ENCODE data around the gene C22orf42.
"Not testable (repeated sequence)": the region's sequence is repeated elsewhere in the genome, so short reads cannot be mapped to it uniquely, and the experiment has no call there.

C22orf42 gene

DNA sequence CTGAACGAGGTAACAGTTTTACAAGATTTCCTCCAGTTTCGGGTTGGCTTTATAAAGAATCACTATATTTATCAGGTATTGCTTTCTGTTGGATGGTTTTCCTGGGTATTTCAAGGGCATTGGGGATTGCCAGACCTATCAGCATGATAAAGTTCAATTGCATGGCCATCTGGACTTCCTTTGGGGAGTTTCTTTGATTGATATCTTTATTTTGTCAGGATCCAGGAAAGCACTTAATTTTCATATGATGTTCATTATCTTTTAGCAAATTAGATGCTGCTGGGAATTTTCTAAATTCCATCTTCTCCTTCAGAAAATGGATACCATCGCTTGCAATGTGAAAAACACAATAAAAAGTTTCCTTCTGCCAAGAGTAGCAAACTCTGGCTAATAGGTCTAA is 24.5 kb upstream of the C22orf42 start:
- no peak for DNase-seq

DNA sequence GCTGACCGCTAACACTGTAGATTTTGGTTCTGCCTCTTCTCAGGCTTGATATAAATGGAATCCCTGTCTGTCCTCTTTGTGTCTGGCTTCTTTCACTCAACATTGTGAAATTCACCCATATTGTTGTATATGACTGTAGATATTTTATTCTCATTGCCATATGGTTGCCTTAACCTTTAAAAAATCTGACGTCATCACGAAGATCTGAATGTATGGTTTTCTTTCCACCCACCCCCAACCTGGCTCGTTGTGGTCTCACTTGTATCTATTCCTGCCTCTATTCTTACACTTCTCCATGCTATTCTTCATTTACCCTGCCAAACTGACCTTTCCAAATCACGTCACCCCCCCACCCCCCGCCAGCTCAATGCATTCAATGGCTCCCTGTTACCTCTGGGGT is 21.9 kb upstream of the C22orf42 start:
- DNase-seq, result no peak

DNA sequence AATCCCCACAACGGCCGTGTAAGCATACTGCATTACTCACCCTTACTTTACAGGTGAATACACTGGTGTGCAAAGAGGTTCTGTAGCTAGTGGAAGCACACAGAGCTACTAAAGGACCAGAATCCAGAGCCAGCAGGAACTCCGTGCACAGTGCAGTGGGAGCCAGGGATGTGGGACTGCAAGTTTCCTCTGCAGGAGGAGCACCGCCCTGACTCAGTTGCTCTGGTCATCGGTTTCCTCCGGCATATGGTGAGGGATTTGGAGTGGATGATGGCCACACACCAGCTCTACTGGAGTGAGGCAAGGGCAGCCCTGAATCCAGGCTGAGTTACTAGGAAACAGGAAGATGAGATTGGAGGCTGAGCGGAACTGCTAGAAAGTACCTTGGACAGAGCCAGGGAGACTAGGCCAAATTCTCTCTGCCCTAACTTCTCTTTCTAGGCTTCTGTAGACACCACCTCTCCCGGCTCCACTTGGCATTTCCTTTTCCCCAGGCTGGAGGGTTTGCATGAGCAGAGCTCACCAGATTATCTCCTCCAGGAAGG is 18.2 kb upstream of the C22orf42 start:
- no peak for DNase-seq

DNA sequence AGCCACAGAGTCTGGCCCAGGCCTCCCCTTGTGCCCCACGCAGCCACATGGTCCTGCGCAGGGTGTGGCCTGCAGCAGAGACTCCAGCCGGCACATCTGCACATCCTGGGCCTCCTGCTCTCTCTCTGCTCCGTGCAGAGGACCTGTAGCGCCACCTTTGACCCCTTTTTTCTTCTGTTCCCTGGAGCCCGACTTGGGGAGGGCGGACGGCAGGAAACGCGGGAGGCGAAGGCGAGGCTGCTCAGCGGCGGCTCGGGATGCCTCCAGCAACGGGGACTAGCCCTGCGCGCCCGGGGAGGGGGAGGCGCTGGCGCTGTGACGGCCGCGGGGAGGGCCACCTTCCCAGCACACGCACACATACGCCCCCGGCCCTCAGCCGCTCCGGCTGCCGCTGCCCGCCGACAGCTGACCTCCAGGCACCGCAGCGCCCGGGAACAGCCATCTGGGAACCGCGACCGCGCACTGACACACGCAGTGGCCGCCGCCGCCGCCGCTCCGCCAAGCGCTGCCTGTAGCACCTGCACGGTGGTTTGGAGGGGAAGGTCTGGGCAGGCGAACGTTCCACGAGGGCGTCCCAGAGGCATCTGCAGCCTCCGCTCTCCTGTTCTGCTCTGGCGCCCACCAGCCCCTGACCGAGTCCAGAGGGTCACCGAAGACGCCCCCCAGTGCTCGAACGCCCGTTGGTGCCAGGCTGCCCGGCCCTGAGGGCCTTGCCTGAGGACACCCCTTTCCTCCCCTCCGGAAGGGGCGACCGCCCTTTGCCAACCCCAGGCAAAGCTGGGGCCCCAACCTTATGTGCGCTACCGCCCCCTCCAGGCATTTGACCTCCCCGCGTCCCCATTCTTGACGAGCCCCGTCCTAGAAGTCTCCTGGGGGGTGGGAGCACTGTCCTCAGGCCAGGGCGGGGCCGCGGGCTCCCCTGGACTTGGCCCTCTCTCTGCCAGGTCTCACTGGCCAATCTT is 16.9 kb upstream of the C22orf42 start:
- no peak for DNase-seq

DNA sequence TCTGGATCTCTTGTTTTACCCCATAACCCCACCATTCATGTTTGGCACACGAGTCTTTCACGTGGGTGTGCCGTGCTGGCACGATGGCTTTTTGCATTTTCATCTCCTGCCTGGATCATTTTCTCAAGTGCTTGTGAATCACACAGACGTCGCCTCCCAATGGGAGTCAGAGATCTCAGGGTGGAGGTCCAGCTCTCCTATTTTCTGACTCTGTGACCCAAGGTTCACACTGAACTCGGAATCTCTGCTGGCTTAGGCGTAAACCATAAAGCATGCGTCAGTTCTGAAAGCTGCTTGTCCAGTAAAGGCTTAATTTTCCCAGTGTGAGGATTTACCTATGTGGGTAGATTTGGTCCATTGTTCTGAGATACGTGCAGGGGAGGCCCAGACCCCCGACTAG is 16.0 kb upstream of the C22orf42 start:
- no peak for DNase-seq

DNA sequence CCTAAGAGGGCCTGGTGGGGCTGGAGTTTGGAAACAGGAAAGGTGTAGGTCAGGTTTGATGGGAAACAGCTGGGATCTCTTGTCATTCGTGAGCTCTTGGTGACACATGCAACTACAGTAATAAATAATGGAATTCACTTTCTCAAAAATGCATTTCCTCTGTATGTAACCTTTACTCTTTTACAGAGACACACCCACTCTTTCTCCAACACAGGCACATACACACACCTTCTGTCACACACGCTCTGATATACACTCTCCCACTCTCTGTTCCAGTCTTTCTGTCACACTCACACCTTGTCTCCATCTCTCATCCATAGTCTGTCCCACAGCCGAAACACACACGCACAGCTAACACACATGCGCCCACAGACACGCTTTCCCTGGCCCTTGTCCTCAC is 6.6 kb upstream of the C22orf42 start:
- DNase-seq, result no peak

DNA sequence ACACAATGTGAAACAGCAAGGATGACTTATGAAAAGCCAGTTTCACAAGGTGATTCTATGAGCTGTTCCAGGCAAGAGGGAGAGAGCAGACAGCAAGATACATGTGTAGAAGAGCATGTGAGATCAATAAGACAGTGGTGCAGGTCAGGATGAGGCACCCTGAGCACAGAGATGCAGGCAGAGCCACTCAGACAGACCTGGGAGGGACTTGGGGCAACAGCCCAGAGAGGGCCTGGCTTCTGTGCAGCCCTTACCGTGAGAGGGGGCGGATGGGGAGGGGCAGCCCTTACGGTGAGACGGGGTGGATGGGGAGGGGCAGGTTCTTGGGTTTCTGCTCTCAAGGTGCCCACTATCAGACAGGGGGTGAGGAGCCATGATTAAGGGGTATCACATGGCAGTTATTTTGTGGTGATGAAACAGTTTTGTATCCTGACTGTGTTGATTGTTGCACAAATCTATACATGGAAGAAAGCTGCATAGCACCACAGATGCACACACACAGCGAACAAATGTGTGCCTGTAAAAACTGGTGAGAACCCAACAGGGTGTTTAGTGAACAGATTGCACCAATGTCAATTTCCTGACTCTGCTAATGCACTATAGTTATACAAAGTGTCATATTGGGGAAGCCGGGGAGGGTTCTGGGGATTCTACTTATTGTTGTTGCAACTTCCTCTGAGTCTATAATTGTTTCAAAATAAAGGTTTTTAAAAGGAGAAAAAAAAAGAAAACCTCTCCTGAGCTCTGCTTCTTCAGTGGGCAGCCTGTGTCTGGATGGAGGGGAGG is 5.2 kb upstream of the C22orf42 start:
- no peak for DNase-seq

DNA sequence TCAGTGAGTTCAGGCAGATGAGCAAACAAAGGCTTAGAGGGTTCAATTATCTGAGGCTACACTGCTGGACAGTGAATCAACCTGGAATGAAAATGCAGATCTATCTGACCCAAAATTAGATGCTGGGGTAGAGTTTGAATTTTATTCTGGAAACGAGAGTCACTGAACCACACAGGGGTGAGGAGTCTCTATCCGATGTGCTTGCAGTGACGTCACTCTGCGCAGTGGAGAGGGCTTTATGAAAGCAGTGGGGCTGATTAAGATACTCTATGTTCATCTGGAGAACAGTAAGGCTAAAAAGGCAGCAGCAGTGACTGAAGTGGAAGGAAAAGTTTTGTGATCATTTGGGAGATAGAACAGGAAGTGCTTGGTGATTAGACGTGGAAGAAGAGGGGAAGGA is 1.3 kb upstream of the C22orf42 start:
- not testable (repeated sequence) for DNase-seq

DNA sequence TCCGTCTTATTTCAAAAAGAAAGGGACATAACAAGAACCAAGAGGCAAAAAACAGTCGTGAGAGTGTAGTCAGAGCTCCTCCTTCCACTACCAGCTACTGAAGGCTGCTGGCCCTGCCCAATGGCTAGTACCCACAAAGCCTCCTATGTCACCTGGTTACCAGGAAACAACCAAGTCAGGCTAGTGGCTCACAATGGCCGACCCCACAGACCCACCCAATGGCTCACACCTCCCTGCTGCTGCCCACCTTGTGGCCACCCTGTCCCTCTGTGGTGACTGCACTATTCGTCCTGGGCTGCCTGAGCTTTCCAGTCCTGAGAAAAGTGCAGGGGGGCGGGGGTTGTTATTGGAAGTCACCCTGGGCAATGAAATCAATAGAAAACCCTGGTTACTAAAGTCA is 1.5 kb downstream of the C22orf42 start:
- DNase-seq, result not testable (repeated sequence)

DNA sequence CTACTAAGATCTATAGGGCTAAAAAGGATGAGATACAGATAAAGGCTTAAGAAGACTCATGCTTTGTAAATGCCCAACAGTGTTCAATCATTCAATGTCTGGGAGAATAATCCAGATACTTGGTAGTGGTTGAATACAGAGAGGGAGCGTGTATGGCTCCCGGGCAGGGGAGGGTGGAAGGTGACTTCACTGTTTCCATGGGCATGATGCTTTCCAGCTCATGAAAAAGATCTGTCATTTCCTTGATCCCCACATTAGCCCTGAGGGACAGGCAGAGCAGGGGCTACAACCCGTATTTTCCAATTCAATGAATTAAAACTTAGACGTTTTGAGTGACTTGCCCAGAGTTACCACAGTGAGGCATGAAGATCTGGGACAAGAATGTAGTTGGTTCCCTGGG is 4.4 kb downstream of the C22orf42 start:
- not testable (repeated sequence) for DNase-seq

DNA sequence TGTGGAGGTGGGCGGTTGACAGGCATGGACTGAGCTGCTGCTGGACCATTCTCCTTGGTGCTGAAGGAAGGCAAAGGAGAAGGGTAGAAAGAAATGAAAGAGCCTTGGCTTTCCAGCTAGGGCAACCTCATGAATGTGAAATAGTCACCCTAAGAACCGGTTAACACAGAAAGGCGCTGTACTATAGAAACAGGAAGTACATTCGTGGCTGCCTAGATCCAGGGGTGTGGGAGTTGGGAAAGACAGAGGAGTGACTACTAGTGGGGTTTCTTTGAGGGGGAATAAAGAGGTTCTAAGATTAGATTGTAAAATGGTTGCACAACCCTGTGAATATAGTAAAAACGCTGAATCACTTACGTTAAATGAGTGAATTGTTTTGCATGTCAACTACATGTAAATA is 7.5 kb downstream of the C22orf42 start:
- not testable (repeated sequence) for DNase-seq

DNA sequence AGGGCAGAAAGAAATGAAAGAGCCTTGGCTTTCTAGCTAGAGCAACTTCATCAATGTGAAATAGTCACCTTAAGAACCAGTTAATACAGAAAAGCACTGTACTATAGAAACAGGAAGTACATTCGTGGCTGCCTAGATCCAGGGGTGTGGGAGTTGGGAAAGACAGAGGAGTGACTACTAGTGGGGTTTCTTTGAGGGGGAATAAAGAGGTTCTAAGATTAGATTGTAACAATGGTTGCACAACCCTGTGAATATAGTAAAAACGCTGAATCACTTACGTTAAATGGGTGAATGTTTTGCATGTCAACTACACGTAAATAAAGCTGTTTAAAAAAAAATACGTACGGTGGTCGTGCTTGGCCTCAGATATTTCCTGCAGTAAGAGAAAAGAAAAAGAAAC is 8.5 kb downstream of the C22orf42 start:
- not testable (repeated sequence) for DNase-seq

DNA sequence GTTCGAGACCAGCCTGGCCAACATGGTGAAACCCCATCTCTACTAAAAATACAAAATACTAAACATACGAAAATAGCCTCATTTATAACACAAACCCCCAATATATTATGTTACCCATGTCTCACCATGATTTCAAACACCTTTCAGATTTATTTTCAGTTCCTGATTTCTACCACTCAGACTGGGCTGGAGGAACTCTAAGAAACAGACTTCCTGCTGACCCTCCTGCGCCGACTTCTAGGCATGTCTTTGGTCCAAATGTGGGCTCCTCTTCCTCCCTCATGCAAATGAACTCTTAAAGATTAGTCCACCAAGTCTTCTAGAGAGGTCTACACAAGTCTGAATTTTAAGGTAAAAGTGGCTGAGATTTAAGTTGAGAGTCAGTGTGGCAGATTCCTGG is 10.7 kb downstream of the C22orf42 start:
- not testable (repeated sequence) for DNase-seq

DNA sequence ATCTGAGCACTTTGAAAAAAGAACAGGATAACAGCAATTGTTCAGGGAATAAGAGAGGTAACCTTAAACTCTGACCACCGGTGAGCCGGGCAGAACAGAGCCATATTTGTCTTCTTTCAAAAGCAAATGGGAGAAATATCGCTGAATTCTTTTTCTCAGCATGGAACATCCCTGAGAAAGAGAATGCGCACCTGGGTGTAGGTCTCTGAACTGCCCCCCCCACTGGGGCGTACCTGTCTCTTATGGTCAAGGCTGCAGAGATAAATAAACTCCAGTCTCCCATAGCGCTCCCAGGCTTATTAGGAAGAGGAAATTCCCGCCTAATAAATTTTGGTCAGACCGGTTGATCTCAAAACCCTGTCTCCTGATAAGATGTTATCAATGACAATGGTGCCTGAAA is 12.0 kb downstream of the C22orf42 start:
- not testable (repeated sequence) for DNase-seq

DNA sequence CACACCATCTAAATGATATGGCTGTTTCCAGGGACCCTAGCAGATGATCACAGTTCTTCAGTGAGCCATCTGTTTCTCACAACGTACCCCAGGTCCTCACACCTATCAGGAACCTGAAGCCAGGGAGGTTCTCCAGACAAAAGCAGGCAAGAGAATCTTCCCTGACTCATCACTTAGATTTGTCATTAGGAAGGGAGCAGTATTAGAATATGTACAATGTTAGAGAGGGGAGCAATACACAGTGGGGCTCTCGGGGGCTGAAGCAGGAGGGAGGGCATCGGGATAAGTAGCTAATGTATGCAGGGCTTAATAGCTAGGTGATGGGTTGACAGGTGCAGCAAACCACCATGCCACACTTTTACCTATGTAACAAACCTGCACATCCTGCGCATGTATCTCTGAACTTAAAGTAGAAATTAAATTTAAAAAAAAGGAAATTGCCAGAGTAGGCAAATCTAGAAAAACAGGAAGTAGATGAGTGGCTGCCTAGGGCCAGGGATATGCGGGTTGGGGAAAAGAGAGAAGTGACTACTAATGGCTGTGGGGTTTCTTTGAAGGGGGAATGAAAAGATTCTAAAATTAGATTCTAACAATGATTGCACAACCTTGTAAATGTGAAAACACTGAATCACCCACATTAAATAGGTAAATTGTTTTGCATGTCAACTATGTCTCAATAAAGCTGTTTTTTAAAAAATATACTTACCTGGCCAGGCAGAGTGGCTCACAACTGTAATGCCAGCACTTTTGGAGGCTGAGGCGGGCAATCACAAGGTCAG is 14.4 kb downstream of the C22orf42 start:
- DNase-seq, result no peak

DNA sequence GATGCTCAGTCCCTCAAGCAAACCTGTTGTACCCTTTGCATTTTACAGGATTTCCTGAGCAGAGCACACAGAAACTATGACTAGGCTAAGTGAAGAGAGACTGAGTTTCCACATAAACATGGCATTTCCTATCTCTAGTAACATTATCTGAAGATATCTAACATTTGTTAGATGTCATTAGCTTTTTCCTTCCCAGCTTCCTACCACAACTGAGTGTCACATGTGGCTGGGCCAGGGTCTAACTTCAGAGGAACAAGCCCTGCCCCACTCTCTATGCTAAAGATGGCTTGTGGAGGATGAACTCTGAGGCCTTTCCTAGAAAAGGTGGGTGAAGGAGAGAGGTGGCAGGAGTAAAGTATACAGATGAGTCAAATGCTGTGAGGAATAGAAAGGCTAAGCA is 16.5 kb downstream of the C22orf42 start:
- DNase-seq, result no peak

DNA sequence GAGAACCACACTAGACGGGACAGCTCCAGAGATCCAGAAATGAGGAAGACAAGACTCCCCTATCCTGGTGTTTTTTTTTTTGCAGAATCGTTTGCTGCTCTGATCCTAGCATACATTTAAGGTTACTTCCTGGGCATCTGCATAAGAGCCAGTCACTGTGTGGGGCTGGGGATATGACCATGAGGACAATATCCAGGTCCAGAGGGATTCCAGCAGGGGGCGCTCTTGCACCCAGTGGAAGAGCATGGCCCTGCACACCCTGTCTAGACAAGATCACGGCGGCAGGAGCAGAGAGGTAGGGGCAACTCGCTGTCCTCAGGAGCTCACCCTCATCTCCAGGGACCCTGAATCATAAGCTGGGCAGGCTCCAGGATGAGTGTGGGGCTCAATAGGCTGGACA is 18.4 kb downstream of the C22orf42 start:
- DNase-seq, result not testable (repeated sequence)

DNA sequence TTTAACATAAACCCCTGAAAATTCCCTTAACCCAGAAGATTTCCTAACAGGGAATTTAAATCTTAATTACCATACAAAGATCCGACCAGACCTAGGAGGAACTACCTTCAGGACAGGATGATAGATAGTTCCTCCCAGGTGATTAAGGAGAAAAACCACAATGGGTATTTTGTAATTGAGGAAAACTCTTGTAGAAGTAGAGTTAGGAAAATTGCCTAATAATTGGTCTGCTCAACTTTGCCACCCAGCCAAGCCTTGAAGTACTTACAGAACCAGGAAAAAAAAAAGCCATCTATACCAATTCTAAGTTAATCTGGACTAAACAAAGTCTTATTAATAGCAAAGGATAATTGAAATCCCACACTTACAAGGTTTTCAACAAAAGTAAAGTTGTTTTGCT is 20.5 kb downstream of the C22orf42 start:
- DNase-seq, result not testable (repeated sequence)

DNA sequence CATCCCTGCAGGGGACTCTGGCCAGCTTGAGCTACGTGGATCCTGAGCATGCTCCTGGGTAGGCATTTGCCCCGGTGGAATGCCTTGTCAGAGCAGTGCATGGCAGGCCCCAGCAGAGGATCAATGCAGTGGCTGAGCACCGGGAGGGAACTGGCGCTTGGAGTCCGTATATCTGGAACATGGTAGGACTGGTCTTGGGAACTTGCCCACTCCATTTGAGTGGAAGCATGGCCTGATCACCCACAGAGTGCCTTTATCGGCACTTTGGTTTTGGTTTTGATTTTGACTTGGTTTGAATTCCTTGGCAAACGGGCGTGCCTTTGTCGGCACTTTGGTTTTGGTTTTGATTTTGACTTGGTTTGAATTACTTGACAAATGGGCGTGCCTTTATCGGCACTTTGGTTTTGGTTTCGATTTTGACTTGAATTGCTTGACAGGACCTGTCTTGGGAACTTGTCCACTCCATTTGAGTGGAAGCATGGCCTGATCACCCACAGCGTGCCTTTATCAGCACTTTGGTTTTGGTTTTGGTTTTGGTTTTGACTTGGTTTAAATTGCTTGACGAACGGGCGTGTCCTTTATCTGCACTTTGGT is 21.3 kb downstream of the C22orf42 start:
- not testable (repeated sequence) for DNase-seq

DNA sequence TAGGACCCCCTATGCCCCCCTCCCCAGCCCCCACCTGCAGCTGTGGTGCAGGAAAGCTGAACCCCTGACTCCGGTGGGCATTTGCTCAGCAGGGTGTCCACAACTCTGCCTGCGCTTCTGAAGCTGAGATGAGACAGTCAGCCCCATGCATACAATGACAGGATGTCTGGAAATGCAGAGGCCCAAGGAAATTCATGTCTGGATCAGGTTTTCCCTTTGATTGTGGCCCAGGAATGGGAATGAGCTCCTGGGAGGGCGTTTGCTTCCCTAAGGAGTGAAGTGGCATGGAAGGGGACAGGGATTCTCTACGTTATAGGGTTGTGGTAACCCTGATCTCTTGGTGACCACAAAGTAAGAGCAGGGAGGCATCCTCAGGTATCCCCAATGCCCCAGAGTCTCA is 22.2 kb downstream of the C22orf42 start:
- not testable (repeated sequence) for DNase-seq

DNA sequence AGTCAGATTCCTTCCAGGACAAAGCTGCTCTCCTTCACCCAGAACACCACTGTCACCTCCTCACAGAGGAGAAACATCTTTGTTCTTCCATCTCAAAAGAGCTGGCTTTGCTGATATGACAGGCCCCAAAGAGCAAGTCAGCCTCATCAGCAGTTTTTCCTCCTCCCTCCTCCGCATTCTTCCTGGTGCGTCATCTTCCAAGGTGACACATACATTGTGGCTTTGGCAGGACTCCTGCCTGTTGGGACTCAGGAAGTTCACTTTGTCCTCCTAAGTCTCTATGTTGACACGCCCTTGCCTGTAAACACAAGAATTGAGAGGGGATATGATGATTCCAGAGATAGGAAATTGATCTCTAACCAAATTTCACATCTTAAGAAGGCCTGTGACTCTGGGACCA is 23.1 kb downstream of the C22orf42 start:
- DNase-seq, result not testable (repeated sequence)

DNA sequence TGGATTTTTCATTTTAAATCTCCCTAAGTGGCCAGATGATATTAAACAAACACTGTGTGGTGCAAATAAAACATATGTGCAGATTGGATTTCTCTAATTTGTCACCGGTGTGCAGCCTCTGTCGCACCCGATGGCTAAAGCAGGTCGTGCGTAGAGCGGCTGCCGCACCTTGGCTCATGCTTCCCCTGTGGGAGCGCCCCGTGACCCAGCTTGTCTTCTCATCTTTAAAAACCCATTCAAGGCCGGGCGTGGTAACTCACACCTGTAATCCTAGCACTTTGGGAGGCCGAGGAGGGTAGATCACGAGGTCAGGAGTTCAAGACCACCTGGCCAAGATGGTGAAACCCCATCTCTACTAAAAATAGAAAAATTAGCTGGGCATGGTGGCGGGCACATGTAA is 24.3 kb downstream of the C22orf42 start:
- not testable (repeated sequence) for DNase-seq

Data from activated gamma-delta T cell (primary cell).